GM18502 (cell line): ENCODE measurements around the gene DLG5.
"Not testable (repeated sequence)": the region's sequence is repeated elsewhere in the genome, so short reads cannot be mapped to it uniquely, and the experiment has no call there.

Source experiments
- ATAC-seq: cut with Tn5 transposase; IDR thresholded peaks from one replicate; pipeline ENCODE4 v1.9.1; 2021; ENCODE audit warnings: mild to moderate bottlenecking; ENCODE audit not compliant: unreplicated experiment, poor library complexity

DLG5 gene

DNA sequence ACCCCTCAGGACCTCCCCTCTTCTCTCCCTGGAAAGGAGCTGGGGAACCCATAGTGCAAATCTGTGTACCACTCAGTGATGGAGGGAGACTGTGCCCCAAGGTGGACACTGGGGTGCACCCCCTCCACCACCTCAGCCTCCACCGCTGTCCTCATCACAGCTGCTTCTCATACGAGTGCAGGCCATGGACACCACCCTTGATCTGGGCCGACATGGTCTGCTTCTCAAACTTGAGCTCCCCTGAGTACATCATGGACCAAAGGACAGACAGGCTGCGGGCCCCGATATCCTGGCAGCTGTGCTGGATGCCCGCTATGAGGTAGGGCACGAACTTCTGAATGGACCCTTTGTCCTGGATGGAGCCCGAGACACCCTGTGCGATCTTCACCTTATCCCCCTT lies 146.4 kb downstream of the DLG5 start:
- ATAC-seq, result no peak

DNA sequence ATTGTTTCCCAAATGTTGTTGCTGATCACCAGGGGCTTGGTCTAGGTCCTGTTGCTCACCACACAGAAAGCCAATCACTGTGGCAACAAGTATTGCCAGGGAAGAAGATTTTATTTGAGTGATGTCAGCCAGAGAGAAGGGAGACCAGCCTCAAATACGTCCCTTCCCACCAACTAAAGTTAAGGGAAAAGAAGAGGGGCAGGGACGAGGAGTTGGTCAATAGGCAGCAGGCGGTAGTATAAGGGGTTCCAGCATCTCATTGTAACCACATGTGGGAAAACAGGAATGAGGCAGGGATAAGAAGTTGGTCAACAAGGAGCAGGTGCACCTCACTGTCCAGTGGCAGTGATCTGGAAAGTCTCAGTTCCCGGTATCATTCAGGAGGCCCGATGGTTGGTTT lies 150.1 kb downstream of the DLG5 start:
- no peak for ATAC-seq

GRCh38 chr10:77774940-77775391 lies 151.6 kb downstream of the DLG5 start:
- ATAC-seq, result no peak

GRCh38 chr10:77773631-77774426 lies 152.7 kb downstream of the DLG5 start:
- ATAC-seq, result no peak

DNA sequence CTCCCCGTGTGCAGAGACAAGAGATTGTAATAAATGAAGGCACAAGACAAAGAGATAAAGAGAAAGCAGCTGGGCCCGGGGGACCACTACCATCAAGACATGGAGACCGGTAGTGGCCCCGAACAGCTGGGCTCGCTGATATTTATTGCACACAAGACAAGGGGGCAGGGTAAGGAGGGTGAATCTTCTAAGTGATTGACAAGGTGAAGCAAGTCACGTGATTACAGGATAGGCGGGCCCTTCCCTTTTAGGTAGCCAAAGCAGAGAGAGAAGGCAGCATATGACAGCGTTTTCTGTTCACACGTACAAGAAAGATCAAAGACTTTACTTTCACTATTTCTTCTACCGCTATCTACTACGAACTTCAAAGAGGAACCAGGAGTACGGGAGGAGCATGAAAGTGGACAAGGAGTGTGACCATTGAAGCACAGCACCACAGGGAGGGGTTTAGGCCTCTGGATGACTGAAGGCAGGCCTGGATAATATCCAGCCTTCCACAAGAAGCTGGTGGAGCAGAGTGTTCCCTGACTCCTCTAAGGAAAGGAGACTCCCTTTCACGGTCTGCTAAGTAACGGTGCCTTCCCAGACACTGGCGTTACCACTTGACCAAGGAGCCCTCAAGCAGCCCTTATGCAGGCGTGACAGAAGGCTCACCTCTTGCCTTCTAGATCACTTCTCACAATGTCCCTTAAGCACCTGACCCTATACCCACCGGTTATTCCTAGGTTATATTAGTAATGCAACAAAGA lies 153.5 kb downstream of the DLG5 start:
- ATAC-seq, result not testable (repeated sequence)

- no peak for ATAC-seq
These were observed 154.7 kb downstream of the DLG5 start for GRCh38 chr10:77771851-77772250.

GRCh38 chr10:77771450-77771849 lies 155.1 kb downstream of the DLG5 start:
- no peak for ATAC-seq

DNA sequence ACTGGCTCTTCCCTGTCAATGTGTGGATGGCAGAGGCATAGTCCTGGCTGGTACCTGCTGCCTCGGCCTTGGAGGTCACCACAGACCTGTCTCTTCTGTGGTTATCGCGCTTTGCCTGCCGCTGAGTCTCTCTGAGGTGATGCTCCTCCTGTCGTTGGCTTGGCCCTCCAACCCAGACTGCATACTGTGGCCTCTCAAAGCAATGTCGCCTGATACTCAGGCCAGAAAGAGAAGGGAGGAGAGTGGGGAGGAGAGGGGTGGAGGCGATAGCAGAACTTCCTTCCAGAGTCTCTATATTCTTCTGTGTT lies 155.7 kb downstream of the DLG5 start:
- ATAC-seq, result no peak

DNA sequence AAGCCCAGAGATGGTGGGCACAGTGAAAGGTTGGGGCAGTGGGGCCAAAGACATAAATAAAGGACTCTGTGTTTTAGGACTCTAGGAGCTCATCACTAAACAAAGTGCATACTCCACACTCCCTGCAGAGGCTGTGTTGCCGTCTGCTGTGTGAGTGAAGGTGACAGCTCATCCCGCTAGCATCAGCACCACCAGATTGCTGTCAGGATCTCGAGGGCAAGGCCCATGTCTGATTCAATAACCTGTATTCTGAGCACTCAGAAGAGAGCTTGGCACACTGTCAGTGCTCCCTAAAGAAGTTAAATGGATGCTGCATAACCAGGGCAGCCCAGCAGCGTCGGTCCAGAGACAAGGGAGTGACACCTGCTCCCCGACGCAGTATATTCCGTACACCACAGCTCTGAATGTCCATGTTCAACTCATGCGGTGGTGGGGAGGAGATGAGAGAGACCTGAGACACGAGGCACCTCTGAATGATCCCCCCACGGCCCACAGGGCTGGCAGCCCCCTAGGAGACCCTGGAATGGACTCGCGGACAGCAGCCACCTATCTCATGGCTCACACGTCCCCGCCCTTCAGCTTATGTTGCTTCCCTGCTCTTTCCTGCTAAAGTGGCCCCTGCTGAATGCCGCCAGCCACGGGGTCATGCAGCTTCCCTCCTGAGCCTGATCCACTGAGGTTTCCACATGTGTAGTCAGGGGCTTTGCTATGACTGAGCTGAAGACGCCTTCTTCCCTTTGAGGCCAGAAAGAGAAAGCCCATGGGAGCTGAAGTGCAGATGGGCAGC lies 156.3 kb downstream of the DLG5 start:
- no peak for ATAC-seq

- no peak for ATAC-seq
These were observed 158.5 kb downstream of the DLG5 start for GRCh38 chr10:77768039-77768438.

- ATAC-seq, result no peak
These were observed 162.8 kb downstream of the DLG5 start for GRCh38 chr10:77763453-77764430.

DNA sequence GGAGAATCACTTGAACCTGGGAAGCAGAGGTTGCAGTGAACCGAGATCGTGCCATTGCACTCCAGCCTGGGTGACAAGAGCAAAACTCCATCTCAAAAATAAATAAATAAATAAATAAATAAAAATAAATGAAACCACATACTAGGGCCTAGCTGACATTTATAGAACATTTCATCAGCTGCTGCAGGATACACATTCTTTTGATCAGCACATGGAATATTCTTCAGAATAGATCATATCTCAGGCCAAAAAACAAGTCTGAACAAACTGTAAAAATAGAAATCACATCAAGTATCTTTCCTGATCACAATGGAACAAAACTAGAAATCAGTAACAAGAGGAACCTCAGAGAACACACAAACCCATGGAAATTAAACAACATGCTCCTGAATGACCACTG lies 168.1 kb downstream of the DLG5 start:
- ATAC-seq, result not testable (repeated sequence)

DNA sequence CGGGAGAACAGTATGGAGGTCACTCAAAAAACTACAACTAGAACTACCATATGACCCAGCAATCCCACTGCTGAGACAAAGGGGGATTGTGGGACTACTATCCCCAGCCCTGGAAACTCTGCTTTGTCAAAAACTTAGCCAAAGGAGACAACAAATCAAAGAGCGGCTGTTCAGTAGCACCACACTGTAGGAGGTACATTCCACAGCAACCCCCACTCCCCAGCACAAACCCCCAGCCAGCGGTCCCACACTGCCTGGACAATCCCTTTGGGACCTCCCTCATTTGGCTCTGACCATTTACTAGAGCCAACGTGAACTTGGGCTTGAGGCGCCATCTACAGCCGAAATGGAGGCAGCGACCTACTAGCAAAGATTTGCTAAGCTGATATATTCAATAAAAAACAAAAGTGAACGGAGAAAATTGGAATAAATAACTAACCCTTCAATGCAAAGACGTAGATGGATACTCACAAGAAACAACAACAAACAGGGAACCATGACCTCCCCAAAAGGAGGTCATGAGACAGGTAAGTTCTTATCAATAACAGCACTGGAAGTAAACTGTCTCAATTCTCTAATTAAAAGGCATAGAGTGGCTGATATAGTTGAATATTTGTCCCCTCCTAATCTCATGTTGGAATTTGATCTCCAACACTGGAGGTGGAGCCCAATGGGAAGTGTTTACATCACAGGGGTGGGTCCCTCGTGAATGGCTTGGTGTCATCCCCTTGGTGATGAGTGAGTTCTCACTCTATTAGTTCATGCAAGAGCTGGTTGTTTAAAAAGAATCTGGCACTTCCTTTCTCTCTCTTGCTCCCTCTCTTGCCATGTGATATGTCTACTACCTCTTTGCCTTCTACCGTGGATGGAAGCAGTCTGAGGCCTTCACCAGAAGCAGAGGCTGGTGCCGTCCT lies 170.0 kb downstream of the DLG5 start:
- ATAC-seq, result no peak

DNA sequence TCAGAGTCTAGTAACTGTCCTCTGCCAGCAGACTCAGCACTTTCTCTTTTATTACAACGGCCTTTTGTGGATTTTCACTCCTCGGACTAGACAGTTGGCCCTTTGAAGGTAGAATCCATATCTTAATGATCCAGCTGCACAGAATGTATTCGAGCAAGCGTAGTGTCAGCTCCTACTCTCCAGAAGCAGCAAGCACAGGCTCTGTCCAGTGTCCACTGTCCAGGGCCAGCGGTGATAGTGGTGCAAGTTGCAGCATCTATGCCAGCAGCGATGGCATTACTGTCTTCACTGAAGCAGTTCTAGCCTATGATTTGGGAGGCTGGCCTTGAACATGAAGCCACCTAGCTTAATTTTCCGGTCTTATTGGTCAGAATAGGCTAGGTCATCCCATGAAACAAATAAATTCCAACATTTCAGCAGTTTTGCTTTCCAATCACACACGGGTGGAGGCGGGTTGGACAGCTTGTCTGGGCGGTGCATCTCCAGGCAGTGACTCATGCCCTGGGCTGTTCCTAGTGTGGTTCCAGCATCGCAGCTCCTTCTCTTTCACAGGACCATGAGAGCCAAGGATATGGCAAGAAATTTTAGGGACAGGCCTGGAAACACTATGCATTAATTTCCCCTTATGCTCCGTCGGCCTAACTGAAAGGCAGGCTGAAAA lies 180.4 kb downstream of the DLG5 start:
- ATAC-seq, result no peak

GRCh38 chr10:77744245-77744644 lies 182.3 kb downstream of the DLG5 start:
- no peak for ATAC-seq

DNA sequence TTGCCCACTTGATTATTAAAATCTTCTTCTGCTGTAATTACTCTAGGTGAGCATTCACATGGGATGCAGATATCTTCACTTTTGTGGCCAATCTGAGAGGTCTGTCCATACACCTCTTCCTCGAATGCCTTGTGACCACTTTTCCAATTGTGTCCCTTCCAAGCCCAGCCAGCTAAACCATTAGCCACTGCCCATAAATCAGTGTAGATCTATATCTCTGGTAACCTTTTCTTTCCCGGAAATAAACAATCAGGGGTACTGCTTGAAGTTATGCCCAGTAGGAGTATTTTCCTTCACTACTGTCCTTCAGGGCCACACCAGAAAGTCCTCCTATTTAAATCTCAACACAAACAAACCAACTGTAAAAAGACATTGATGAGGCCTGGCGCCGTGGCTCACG lies 184.4 kb downstream of the DLG5 start:
- ATAC-seq, result no peak

DNA sequence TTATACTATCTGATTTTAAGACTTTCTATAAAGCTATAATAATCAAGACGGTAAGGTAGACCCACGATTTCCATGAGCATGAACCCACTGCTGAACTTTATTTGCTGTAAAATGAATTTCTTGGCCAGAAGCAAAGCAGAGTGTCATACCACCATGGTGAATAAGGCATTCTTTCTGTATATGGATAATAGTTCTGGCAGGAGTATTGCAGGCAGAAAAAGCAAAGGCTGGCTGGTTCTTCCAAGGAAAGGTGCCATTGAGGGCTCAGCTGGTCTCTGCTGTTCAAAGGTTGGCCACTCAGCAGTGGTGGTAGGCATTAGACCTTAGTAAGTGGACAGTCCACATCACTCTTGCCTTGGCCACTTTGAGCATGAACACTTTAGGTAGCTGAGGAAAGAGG lies 184.8 kb downstream of the DLG5 start:
- no peak for ATAC-seq
